ENCODE results near the gene CDH15.
"Not testable (repeated sequence)": the region's sequence is repeated elsewhere in the genome, so short reads cannot be mapped to it uniquely, and the experiment has no call there.

CDH15 gene

DNA sequence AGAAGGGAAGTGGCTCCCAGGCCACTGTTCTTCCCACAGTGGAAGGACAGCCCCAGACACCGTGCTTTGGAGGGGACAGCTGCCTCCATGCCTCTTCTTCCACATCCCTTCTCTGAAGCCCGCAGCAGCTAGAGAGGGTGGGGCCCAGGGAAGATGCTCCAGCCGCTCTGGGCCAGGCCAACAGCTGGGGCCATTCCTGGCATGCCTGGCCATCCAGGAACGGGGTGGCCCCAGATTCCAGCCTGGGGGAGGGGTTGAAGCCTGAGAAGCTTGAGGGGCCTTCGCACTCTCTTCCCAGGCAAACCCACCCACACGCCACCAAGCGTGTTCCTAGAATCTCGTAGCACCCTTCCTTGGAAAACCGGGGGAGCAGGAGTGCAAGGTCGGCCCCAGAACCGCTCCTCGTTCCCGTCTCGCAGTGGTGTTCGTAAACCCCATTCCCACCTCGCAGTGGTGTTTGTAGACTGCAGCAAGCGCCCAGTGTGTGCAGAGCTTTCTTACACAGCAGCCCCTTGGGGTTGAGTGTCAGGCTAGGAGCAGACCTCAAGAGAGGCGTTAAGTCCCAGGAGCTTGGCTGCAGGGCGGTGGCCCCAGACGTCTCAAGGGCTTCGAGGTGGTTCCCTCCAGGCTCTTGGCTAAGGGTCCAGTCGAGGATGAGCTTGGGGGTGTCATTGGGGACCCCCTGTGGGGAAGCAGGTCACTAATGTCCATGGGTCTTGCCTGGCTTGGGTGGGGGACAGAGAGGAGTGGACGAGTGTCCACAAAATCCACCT lies 2.7 kb downstream of the CDH15 start:
- no peak for FAIRE-seq

DNA sequence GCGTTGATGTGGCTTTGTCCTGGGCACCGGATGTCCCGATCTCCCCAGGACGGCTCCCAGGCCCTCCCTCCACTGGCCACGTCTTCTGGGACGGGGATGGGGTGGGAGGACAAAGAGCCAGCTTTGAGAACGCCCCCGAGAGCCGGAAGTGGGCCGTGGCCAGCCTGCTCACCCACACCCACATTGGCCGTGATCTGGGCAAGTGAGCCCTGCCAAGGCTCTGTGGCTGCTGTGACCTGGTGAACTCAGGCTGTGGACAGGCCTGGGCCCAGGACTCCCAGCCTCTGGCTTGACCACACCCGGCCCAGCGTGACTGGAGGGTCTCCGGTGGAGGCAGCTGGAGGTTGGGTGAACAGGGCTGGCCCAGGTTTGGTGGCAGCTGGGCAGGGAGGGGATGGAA lies 3.3 kb downstream of the CDH15 start:
- no peak for FAIRE-seq

DNA sequence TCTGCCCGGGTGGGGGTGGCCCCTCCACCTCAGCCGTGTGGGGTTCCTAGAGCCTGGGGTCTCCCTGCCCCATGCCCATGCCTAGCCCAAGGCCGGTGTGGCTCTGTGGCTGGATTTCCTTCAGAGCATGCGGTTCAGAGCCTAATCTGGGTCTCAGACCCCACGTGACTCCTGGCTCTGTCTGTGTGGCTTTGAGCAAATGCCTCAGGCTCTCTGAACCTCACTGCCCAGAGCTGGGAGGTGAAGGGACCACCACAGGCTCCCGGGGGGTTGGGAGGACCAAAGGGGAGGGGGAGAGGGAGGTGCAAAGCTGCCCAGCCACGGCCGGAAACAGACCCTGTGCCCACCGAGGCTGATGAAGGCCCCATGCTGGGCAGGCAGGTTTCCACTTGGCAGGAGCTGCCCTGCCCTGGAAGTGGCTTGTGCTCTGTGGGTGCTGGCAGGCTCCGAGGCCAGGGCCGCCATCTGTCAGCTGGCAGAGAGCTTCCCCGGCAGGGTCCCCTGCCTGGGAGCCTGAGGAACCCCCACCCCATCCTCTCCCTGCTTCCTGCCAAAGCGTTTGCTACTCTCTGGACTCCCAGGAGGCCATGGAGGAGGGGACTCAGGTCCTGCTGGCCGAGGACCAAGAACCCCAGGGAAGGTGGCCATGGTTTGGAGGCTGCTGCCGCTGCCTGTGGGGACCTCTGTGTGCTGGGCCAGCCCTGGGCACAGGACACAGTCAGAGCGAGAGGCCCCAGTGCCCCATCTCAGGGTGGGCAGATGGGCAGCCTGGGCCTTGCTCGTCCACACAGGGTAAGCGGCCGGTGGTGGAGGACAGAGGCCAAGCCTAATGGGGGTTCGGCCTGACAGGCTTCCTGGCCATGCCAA lies 4.0 kb downstream of the CDH15 start:
- FAIRE-seq: no peak

DNA sequence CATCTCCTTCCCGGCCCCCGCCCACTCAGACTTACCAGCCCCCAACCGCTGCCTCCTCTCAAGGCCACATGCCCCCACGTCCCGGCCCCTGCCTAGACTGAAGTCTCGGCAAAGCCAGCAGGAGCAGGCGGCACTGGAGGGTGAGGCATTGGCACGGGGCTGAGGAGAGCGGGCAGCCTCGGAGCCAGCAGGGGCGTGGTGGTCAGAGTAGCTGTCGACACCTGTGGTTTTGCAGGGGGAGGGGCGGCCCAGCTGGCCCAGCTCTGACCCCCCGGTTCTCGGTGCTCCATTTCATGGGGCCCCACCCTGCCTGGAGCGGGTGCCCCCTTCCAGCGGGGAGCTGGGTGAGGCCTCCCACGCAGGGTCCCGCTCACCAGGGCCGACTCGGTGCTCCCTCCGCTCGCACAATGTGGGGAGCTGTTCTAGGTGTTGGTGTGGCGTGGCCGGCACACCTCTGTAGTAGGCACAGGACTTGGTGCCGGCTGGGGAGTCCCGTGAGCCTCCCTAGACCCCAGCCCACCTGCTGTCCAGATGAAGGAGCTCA lies 4.7 kb downstream of the CDH15 start:
- FAIRE-seq: no peak

DNA sequence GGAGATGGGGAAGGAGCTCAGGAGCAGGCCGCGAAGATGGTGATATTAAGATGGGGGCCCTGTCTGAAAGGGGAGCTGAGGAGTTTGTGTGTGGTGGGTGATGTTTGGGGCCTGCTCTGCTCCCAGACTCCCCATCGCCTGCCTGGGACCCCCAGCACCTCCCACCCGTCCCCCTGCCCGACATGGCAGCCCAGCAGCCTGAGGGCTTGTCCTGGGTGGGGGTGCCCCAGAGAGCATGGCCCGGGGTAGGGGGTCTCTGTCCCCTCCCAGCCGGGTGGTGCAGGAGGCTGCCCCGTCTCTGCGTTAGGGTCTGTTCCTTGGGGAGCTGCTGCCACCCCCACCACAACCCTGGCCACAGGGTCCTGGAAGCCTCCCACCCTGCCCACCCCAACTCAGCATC lies 5.2 kb downstream of the CDH15 start:
- no peak for FAIRE-seq

DNA sequence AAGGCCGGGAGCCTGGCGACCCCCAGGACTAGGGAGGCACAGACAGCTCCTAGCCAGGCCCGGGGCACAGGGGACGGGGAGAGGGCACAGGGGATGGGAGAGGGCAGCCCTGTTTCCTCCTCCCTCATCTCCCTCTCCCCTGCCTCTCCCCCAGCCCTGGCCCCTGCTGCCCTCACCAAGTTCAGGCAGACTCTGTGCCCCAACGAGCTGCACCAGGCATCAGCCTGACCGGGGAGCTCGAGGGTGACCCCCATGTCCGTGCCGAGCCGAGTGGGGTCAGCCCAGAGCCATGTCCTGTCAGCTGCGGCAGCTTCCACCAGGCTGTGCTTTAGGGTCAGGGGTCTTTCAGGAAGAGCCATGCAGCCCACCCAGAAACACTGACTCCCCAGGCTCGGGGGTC lies 6.0 kb downstream of the CDH15 start:
- FAIRE-seq: no peak

DNA sequence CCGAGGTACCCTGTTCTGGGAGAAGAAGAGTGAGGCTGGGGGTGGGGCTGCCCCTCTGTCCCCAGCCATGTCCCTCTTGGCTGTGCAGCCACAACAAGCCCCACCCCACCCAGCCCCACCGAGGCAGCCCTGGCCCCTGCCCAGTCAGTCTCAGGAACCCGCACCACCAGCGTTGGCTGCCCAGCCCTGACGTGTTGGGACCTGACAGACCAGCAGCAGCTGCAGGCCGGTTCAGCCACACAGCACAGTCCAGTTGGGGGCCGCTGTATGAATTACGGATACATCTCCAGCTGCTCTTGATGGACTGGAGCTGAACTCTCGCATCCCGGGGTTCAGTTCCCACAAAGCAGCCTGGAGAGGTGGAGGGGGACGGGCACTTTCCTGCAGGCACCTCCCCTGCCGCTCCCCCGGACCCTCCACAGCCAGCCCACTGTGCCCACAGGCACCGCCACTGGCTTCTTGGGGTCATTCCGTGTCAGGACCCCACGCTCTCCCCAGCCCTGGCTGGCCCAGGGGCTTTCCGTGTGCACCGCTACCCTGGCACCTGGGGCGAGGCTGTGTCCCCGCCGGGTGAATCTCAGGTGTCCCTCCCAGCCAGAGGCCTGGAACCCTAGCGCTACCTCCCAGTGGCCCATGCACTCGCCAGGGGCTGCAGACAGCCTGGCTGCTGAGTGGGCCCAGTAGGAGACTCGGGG lies 7.1 kb downstream of the CDH15 start:
- FAIRE-seq: no peak

DNA sequence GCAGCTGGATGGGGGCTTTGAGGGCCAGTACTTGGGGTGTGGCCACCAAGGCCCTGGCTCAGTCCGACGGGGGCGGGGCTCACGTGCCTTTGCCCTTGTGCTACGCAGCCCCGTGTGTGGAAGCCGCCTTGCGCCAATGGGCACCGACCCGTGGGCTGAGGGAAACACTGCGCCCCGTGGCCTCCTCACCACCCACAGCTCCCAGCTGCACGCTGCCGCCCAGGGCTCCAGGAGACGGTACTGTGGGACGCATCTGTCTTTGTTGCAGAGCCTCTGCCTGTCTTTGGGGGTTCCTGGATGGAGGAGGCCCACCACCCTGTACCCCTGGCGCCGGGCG lies 7.6 kb downstream of the CDH15 start:
- no peak for FAIRE-seq

DNA sequence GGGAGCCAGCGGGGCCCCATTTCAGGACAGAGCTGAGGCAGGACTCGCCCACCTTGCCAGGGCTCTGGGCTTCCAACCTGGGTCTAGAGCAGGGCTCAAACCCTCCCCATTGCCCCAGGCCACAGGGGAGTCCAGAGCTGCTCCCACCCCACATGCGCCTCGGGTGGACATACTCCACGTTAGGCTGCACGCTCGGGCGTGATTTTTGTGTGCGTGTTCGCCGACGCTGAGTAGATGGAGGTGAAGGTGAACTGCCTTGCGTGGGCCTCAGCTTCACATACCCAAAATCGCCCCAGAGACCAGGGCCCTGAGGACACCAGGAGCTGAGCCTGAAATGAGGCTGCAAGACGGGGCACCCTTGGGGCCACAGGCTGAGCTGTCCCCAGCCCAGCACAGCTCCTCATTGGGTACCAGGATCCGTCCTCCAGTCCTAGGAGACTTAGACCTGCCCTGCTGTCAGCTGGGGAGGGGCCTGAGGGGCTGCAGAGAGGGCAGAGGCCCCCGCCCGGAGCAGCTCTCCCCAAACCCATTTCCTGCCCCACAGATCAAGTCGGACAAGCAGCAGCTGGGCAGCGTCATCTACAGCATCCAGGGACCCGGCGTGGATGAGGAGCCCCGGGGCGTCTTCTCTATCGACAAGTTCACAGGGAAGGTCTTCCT lies 8.2 kb downstream of the CDH15 start:
- FAIRE-seq: no peak

DNA sequence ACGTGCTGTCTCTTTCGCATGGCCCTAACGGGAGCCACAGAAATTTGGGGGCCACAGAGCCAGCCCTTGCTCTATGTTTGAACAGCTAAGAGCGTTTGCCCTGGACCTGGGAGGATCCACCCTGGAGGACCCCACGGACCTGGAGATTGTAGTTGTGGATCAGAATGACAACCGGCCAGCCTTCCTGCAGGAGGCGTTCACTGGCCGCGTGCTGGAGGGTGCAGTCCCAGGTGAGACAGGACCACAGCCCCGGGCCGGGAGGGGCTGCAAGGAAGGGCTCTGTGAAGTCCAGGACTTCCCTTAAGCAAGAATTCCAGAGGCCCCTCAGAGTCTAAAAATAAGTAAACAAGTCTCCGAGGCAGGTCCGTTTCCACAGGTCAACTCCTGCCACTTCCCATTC lies 11.9 kb downstream of the CDH15 start:
- FAIRE-seq: no peak

DNA sequence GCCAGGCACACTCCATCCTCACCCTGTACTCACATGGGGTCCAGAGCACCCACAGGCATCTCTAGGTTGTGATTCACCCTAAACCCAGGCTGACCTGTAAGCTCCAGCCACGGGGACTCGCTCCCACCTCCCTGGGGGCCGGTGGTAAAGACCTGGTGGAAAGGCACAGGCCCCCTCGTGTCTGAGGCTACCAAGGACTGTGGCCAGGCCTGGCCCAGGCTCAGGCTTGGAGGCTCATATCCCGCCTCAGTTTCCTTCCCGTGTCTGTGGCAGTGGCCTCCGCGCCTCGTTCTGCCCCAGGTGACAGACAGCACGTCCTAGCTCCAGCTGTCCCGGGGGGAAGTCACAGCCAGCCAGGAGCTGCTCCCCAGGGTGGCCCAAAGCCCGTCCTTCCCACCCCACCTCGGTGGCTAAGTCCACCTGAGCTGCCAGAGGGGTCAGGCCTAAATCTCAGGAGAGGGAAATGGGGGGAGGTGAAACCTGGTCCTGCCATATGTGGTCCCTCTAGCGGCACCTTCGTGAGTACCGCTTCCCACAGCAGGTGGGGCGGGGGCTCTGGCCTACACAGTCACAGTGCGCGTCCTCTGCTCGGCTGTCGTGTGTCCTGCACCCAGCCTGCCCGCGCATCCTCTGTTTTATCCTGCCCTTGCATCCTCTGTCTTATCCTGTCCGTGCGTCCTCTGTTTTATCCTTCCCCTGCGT lies 12.6 kb downstream of the CDH15 start:
- no peak for FAIRE-seq

DNA sequence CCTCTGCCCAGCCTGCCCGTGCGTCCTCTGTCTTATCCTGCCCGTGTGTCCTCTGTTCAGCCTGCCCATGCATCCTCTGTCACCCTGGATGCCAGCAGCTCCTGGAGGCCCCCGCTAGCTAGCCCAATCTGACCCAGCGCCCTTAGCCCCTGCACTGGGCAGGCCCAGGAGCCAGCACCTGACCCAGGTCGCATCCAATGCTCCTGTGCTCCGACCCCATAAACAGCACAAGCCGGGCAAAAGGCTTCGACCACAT lies 13.1 kb downstream of the CDH15 start:
- no peak for FAIRE-seq

DNA sequence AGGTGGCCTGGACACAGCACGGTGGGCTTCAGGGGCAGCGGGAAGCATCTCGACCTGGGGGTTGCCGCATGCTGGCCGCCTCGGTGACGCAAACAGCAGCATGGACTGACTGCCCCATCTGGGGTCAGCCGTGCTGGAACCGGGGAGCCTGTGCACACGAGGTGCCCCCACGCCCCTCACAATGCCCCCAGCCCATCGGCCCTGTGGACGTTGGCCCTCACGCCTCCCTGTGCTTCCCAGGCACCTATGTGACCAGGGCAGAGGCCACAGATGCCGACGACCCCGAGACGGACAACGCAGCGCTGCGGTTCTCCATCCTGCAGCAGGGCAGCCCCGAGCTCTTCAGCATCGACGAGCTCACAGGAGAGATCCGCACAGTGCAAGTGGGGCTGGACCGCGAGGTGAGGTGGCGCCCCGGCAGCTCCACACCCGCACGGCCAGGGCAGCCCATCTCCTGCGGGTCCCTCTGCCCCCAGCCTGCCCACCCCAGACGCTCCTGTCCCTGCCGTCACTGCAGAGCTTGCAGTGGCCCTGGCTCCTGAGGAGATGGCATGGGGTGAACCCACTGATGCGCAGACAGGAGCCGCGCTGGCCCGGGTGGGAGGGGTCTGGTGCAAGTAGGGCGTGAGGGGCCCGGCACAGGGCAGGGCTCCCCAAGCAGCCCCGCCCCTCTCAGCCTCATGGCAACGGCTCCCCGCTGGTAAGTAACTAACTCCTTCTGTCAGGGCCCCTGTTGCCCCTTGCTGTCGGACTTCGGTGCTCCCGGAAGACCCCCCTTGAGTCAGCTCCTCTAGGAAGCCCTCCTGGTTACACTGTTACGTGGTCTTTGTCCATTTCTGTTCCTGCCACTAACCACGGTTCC lies 13.6 kb downstream of the CDH15 start:
- no peak for FAIRE-seq

DNA sequence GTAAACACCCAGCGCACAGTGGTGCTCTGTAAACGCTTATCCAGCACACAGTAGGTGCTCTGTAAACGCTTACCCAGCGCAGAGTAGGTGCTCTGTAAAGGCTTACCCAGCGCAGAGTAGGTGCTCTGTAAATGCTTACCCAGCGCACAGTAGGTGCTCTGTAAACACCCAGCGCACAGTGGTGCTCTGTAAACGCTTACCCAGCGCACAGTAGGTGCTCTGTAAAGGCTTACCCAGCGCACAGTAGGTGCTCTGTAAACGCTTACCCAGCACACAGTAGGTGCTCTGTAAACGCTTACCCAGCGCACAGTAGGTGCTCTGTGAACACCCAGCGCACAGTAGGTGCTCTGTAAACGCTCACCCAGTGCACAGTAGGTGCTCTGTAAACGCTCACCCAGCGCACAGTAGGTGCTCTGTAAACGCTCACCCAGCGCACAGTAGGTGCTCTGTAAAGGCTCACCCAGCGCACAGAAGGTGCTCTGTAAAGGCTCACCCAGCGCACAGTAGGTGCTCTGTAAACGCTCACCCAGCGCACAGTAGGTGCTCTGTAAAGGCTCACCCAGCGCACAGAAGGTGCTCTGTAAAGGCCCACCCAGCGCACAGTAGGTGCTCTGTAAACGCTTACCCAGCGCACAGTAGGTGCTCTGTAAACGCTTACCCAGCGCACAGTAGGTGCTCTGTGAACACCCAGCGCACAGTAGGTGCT lies 14.5 kb downstream of the CDH15 start:
- not testable (repeated sequence) for FAIRE-seq

DNA sequence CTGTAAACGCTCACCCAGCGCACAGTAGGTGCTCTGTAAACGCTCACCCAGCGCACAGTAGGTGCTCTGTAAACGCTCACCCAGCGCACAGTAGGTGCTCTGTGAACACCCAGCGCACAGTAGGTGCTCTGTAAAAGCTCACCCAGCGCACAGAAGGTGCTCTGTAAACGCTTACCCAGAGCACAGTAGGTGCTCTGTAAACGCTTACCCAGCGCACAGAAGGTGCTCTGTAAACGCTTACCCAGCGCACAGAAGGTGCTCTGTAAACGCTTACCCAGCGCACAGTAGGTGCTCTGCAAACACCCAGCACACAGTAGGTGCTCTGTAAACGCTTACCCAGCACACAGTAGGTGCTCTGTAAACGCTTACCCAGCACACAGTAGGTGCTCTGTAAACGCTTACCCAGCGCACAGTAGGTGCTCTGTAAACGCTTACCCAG lies 15.1 kb downstream of the CDH15 start:
- not testable (repeated sequence) for FAIRE-seq

DNA sequence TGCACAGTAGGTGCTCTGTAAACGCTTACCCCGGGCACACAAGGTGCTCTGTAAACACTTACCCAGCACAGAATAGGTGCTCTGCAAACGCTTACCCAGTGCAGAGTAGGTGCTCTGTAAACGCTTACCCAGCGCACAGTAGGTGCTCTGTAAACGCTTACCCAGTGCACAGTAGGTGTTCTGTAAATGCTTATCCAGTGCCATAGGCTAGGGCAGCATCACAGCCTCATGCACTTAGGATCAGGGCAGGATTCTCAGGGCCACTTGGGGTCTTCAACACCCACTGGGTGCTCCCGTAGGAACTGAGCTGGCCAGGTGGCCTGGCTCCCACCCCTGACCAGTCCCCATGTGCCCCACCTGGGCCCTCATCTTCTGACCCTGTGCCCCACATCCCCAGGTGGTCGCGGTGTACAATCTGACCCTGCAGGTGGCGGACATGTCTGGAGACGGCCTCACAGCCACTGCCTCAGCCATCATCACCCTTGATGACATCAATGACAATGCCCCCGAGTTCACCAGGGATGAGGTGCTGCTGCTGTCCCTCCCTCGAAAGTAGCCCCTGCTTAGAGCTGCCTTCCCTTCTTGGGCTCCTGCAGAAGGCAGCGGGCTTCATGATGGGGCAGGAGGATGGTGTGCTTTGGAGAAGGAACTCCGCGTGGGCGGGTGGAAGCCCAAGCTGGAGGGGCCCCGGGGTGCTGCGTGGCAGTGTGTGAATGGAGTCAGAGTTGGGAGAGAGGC lies 15.7 kb downstream of the CDH15 start:
- FAIRE-seq: no peak

DNA sequence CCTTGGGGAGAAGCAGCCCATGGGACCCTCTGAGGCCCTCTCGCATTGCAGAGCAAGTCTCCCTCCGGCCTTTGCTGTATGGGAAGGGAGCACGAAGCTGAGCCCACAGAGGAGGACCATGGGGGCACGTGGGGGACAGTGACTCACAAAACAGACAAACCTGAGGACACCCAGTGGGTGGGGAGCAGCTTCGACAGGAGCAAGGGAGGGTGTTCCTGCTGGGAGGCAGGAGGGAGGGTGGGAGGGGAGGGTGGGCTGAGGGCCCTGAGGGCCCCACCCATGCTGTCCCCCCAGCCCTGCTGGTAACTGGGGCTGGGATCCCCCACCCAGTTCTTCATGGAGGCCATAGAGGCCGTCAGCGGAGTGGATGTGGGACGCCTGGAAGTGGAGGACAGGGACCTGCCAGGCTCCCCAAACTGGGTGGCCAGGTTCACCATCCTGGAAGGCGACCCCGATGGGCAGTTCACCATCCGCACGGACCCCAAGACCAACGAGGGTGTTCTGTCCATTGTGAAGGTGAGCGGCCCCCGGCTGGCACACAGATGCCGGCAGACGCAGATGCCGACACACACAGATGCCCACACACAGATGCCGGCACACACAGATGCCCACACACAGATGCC lies 16.3 kb downstream of the CDH15 start:
- FAIRE-seq: no peak

DNA sequence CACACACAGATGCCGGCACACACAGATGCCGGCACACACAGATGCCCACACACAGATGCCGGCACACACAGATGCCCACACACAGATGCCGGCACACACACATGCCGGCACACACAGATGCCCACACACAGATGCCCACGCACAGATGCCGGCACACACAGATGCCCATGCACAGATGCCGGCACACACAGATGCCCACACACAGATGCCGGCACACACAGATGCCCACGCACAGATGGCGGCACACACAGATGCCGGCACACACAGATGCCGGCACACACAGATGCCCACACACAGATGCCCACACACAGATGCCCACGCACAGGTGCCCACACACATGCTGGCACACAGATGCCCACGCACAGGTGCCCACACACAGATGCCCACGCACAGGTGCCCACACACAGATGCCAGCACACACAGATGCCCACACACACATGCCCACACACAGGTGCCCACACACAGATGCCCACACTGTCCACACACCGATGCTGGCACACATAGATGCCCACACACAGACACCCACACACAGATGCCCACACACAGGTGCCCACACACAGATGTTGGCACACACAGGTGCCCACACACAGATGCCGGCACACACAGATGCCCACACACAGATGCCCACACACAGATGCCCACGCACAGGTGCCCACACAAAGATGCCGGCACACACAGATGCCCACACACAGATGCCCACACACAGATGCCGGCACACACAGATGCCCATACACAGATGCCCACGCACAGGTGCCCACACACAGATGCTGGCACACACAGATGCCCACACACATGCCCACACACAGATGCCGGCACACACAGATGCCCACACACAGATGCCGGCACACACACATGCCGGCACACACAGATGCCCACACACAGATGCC lies 17.2 kb downstream of the CDH15 start:
- not testable (repeated sequence) for FAIRE-seq

All from TTC549 (cell line).